WTC11 (cell line): ENCODE results near the gene ACIN1. TPM values are rescaled to one million over a fixed set of nuclear protein-coding genes. Genes with fewer than 3 reads are reported as not detected.

Source experiments
- ATAC-seq: fragments of 200-7000 bp; cut with Tn5 transposase; 2 replicates; pipeline ENCODE4 v1.10.0; 2021; ENCODE audit warnings: mild to moderate bottlenecking, moderate library complexity
- CTCF ChIA-PET: fragments of 300-600 bp; sonication (Branson Sonifier 250); formaldehyde crosslinking; loops from one replicate; lab custom pipeline; 2021; ENCODE audit warnings: antibody characterized with exemption; lab: Charles Lee
- POLR2A ChIA-PET: fragments of 350-600 bp; sonication (Branson Sonifier 250); formaldehyde crosslinking; loops from one replicate; lab custom pipeline; 2021; ENCODE audit warnings: antibody characterized with exemption; lab: Charles Lee
- DNase-seq: peaks from one replicate; pipeline ENCODE4 v3.0.0; 2021; ENCODE audit warnings: low spot score
- H3K27ac Mint-ChIP-seq: 2 replicates; pipeline ENCODE4 v1.8.0; 2021; ENCODE audit warnings: mixed read lengths
- H3K27me3 Mint-ChIP-seq: 2 replicates; pipeline ENCODE4 v1.8.0; 2021; ENCODE audit warnings: low read depth, mild to moderate bottlenecking, moderate library complexity, mixed read lengths
- H3K36me3 Mint-ChIP-seq: 2 replicates; pipeline ENCODE4 v1.8.0; 2021; ENCODE audit warnings: mixed read lengths
- H3K4me1 Mint-ChIP-seq: 2 replicates; pipeline ENCODE4 v1.8.0; 2022; ENCODE audit warnings: mixed read lengths
- H3K4me3 Mint-ChIP-seq: 2 replicates; pipeline ENCODE4 v1.8.0; 2021; ENCODE audit warnings: mild to moderate bottlenecking, moderate library complexity, mixed read lengths
- H3K9me3 Mint-ChIP-seq: 2 replicates; pipeline ENCODE4 v1.8.0; 2021; ENCODE audit warnings: mixed read lengths
- ATF2 ChIP-seq: sonication (generic); formaldehyde crosslinking; IDR thresholded peaks from 2 replicates; pipeline ENCODE4 v1.8.1; 2022; ENCODE audit warnings: low read depth, missing genetic modification reagents, borderline replicate concordance
- ATF3 ChIP-seq: sonication (generic); formaldehyde crosslinking; conservative IDR thresholded peaks from 2 replicates; pipeline ENCODE4 v1.8.1; 2022; ENCODE audit warnings: mild to moderate bottlenecking, missing genetic modification reagents
- CBFB ChIP-seq: sonication (generic); formaldehyde crosslinking; IDR thresholded peaks from 2 replicates; pipeline ENCODE4 v1.8.1; 2022; ENCODE audit warnings: mild to moderate bottlenecking, low read depth, missing genetic modification reagents
- E2F1 ChIP-seq: sonication (generic); formaldehyde crosslinking; IDR thresholded peaks from 2 replicates; pipeline ENCODE4 v1.8.0; 2022; ENCODE audit warnings: mild to moderate bottlenecking, missing genetic modification reagents
- IRF1 ChIP-seq: sonication (generic); formaldehyde crosslinking; IDR thresholded peaks from 2 replicates; pipeline ENCODE4 v1.8.0; 2023; ENCODE audit warnings: missing genetic modification reagents
- MAX ChIP-seq: sonication (generic); formaldehyde crosslinking; IDR thresholded peaks from 2 replicates; pipeline ENCODE4 v1.8.0; 2022; ENCODE audit warnings: mild to moderate bottlenecking, missing genetic modification reagents
- NR2C2 ChIP-seq: sonication (generic); formaldehyde crosslinking; IDR thresholded peaks from 2 replicates; pipeline ENCODE4 v1.8.0; 2022; ENCODE audit warnings: mild to moderate bottlenecking, missing genetic modification reagents
- NR3C1 ChIP-seq: sonication (generic); formaldehyde crosslinking; conservative IDR thresholded peaks from 2 replicates; pipeline ENCODE4 v1.8.1; 2023; ENCODE audit warnings: low read depth, mild to moderate bottlenecking, missing genetic modification reagents
- SMAD3 ChIP-seq: sonication (generic); formaldehyde crosslinking; IDR thresholded peaks from 2 replicates; pipeline ENCODE4 v1.8.0; 2022; ENCODE audit warnings: missing genetic modification reagents, mild to moderate bottlenecking, borderline replicate concordance
- TEAD1 ChIP-seq: sonication (generic); formaldehyde crosslinking; IDR thresholded peaks from 2 replicates; pipeline ENCODE4 v1.8.0; 2022; ENCODE audit warnings: mild to moderate bottlenecking, missing genetic modification reagents
- ZNF121 ChIP-seq: sonication (generic); formaldehyde crosslinking; IDR thresholded peaks from 2 replicates; pipeline ENCODE4 v1.8.0; 2023; ENCODE audit warnings: missing genetic modification reagents
- total RNA-seq: library from RNA; stranded (reverse); gene quantifications from 3 replicates; pipeline ENCODE4 v1.2.3, GENCODE V29; 2021
- TF ChIP-seq, protein P1 (sequence below): fragments of 250-450 bp; sonication (Bioruptor Pico); IDR thresholded peaks from 2 replicates; pipeline ENCODE4 v1.9.0; 2021; ENCODE audit warnings: mild to moderate bottlenecking

ACIN1 gene
- total RNA-seq, 1 experiment from 2014 or later = 229 TPM

- TF ChIP-seq, protein P1, sequence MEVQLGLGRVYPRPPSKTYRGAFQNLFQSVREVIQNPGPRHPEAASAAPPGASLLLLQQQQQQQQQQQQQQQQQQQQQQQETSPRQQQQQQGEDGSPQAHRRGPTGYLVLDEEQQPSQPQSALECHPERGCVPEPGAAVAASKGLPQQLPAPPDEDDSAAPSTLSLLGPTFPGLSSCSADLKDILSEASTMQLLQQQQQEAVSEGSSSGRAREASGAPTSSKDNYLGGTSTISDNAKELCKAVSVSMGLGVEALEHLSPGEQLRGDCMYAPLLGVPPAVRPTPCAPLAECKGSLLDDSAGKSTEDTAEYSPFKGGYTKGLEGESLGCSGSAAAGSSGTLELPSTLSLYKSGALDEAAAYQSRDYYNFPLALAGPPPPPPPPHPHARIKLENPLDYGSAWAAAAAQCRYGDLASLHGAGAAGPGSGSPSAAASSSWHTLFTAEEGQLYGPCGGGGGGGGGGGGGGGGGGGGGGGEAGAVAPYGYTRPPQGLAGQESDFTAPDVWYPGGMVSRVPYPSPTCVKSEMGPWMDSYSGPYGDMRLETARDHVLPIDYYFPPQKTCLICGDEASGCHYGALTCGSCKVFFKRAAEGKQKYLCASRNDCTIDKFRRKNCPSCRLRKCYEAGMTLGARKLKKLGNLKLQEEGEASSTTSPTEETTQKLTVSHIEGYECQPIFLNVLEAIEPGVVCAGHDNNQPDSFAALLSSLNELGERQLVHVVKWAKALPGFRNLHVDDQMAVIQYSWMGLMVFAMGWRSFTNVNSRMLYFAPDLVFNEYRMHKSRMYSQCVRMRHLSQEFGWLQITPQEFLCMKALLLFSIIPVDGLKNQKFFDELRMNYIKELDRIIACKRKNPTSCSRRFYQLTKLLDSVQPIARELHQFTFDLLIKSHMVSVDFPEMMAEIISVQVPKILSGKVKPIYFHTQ (CRISPR knock-in tag) = no peak
- TF ChIP-seq IRF1 = no peak
- no peak for TF ChIP-seq MAX (CRISPR knock-in tag)
- TF ChIP-seq ATF3 = no peak
- TF ChIP-seq ATF2 (CRISPR knock-in tag) = no peak
- TF ChIP-seq NR2C2 (CRISPR knock-in tag) = no peak
Measured at GRCh38 chr14:23125933-23126524, 31.1 kb upstream of the ACIN1 start (continued).

DNA sequence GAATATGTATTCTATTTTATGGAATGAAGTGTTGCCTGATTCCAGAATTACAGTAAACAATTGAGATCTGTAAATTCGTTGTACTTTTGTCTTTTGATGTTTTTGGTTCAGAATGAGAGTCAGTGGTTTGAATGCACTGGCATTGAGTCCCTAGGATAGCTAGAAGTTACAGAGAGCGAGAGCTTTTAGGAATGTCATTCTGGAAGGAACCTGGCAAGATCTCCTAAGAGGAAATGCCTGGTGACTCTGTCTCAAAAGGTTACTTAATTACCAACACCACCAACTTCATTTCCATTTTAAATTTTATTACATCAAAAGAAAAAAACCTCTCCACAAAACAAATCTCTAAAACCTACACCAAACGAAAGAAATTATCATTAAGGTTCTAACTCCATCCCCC is 30.1 kb upstream of the ACIN1 start:
- ChIA-PET CTCF (interaction anchor here (1.1 to 8.4 kb wide), 5 partner anchors 12 to 196 kb away, joined by 3 to 372 read pairs (median 3); partner anchors contain the start of genes PABPN1 and SLC7A8), POLR2A (interaction anchor here (1.2 kb wide), 1 partner anchor 57 kb away, joined by 3 read pairs; no protein-coding TSS in a partner anchor)
- TF ChIP-seq E2F1 (CRISPR knock-in tag) (no peak), NR3C1 (CRISPR knock-in tag) (no peak), TEAD1 (CRISPR knock-in tag) (0 out of 2 replicates have a peak, but pooled peaks have one; percentile 11)
- Mint-ChIP-seq H3K4me1 (peaks cover 57% of the 10 kb centered on the region), H3K27me3 (no peaks in the 10 kb centered on the region), H3K4me3 (no peak overlapping the region), H3K27ac (peak overlapping the region; percentile 85), H3K36me3 (peaks cover 24% of the 10 kb centered on the region), H3K9me3 (no peaks in the 10 kb centered on the region)
- DNase-seq (no peak), ATAC-seq (no peak)

DNA sequence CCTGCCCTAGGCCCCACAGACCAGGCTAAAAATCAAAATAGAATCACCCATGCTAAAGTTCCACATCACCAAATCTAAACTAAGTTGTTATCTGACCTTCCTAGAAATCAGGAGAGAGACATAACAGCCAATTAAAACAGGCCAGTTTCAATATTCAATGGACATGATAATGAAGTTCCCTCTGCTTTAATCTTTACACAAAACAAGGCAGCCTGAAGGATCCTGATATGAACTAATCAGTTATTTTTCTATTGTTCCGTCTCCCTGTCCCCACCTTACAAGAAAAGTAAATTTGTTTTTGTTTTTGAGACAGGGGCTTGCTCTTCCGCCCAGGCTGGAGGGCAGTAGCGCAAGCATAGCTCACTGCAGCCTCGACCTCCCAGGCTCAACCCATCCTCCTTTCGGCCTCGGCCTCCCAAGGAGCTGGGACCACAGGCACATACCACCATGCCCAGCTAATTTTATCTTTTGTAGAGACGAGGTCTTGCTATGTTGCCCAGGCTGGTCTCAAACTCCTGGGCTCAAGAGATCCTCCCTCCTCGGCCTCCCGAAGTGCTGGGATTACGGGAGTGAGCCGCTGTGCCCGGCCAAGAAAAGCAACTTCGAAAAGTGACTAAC is 29.5 kb upstream of the ACIN1 start:
- Mint-ChIP-seq H3K4me3 (no peak overlapping the region), H3K27me3 (no peaks in the 10 kb centered on the region), H3K4me1 (peaks cover 62% of the 10 kb centered on the region), H3K36me3 (peaks cover 18% of the 10 kb centered on the region), H3K9me3 (no peaks in the 10 kb centered on the region), H3K27ac (0 out of 2 replicates have a peak overlapping the region, but pooled peaks have one; percentile 40)
- ATAC-seq = no peak
- DNase-seq = no peak
- CTCF ChIA-PET = interaction anchor here (0.9 to 8.4 kb wide), 7 partner anchors 12 to 197 kb away, joined by 3 to 372 read pairs (median 3); partner anchors contain the start of genes PABPN1 and SLC7A8
- no peak for TF ChIP-seq SMAD3 (CRISPR knock-in tag)
- TF ChIP-seq CBFB (CRISPR knock-in tag) = no peak
- peak; percentile 21; the same call in 1 of the 2 replicates for TF ChIP-seq TEAD1 (CRISPR knock-in tag)
- TF ChIP-seq ZNF121 (CRISPR knock-in tag) = peak; percentile 82; the same call in 1 of the 2 replicates
- POLR2A ChIA-PET = interaction anchor here (1.2 kb wide), 1 partner anchor 57 kb away, joined by 3 read pairs; no protein-coding TSS in a partner anchor
